ENCODE data around the gene ARF4.
"Not testable (repeated sequence)": the region's sequence is repeated elsewhere in the genome, so short reads cannot be mapped to it uniquely, and the experiment has no call there.

Gene ARF4

GRCh38 chr3:57597127-57597923, at the start of gene ARF4:
ARF4 (minus strand) TSS chr3:57597344; CDS start chr3:57597140, 204 bp downstream.
- peak; percentile 99 for DNase-seq (ENCODE audit: low spot score)

- no peak for DNase-seq (ENCODE audit: low spot score)
These were observed 49.6 kb upstream of the ARF4 start for GRCh38 chr3:57646723-57647122.

GRCh38 chr3:57644740-57645139, 47.6 kb upstream of the ARF4 start:
- DNase-seq (ENCODE audit: low spot score) = no peak

GRCh38 chr3:57637391-57637790, 40.2 kb upstream of the ARF4 start:
- DNase-seq (ENCODE audit: low spot score) = no peak

- not testable (repeated sequence) for DNase-seq (ENCODE audit: low spot score)
These were observed 37.1 kb upstream of the ARF4 start for GRCh38 chr3:57634259-57634658.

- peak; percentile 77 for DNase-seq (ENCODE audit: low spot score)
These were observed 30.8 kb upstream of the ARF4 start for GRCh38 chr3:57627976-57628375.

GRCh38 chr3:57624801-57625200, 27.7 kb upstream of the ARF4 start:
- no peak for DNase-seq (ENCODE audit: low spot score)

GRCh38 chr3:57622362-57622761, 25.2 kb upstream of the ARF4 start:
- DNase-seq (ENCODE audit: low spot score) = no peak

- no peak for DNase-seq (ENCODE audit: low spot score)
These were observed 20.6 kb upstream of the ARF4 start for GRCh38 chr3:57617739-57618138.

GRCh38 chr3:57616233-57616632, 19.1 kb upstream of the ARF4 start:
- DNase-seq (ENCODE audit: low spot score) = no peak

- DNase-seq (ENCODE audit: low spot score) = not testable (repeated sequence)
These were observed 14.7 kb upstream of the ARF4 start for GRCh38 chr3:57611870-57612269.

GRCh38 chr3:57605683-57606082, 8.5 kb upstream of the ARF4 start:
- DNase-seq (ENCODE audit: low spot score) = no peak

- DNase-seq (ENCODE audit: low spot score) = no peak
These were observed 7.8 kb upstream of the ARF4 start for GRCh38 chr3:57604971-57605370.

GRCh38 chr3:57600195-57600594, 3.1 kb upstream of the ARF4 start:
- no peak for DNase-seq (ENCODE audit: low spot score)

- no peak for DNase-seq (ENCODE audit: low spot score)
These were observed 1.7 kb upstream of the ARF4 start for GRCh38 chr3:57598765-57599360.

GRCh38 chr3:57596495-57597126, 533 bp downstream of the ARF4 start:
- peak; percentile 62 for DNase-seq (ENCODE audit: low spot score)

GRCh38 chr3:57594576-57594975, 2.6 kb downstream of the ARF4 start:
- DNase-seq (ENCODE audit: low spot score) = no peak

GRCh38 chr3:57594144-57594543, 3.0 kb downstream of the ARF4 start:
- DNase-seq (ENCODE audit: low spot score) = no peak

GRCh38 chr3:57592306-57592705, 4.8 kb downstream of the ARF4 start:
- no peak for DNase-seq (ENCODE audit: low spot score)

GRCh38 chr3:57587905-57588304, 9.2 kb downstream of the ARF4 start:
- no peak for DNase-seq (ENCODE audit: low spot score)

- no peak for DNase-seq (ENCODE audit: low spot score)
These were observed 10.4 kb downstream of the ARF4 start for GRCh38 chr3:57586778-57587177.

GRCh38 chr3:57583544-57583943, 13.6 kb downstream of the ARF4 start:
- DNase-seq (ENCODE audit: low spot score) = no peak

GRCh38 chr3:57582474-57583168, 14.5 kb downstream of the ARF4 start:
- DNase-seq (ENCODE audit: low spot score) = no peak
